Measurements from ENCODE around the gene GSN.

The GSN gene

DNA sequence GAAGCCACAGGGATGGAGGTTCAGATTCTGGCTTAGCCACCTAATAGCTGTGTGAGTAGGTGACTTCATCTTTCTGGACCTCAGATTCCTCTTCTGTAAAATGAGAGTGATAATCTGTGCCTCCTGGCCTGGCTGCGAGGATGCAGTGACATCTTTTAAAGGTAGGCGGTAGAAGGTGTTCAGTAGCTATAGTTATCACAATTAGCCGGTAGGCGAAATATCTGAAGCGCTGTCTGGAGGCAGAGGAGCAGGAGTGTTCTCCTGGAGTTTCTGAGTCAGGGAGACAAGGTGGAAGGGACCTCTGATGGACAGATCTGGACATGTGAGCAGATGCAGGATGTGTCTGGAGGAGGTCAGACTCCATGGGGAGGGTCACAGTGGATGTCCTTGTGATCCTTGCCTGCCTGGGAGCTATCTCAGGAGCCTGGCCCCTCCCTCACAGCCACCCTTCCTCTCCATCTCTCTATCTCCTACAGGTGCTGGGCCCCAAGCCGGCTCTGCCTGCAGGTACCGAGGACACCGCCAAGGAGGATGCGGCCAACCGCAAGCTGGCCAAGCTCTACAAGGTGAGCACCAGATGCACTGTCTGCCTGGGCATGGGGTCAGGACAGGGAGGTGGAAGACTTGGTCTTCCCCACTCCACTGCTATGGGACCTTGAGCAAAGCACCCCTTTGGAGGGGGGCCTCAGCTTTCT lies 45.6 kb downstream of the GSN start:
- Histone ChIP-seq H3K9ac (ENCODE audit: low read depth, low read length) (no peak overlapping the region), H3K4me3 (ENCODE audit: low read length) (no peak overlapping the region), H3K27ac (ENCODE audit: low read length) (no peak overlapping the region), H3K9me3 (ENCODE audit: insufficient read depth, low read depth, low read length) (no peaks in the 10 kb centered on the region), H3K36me3 (ENCODE audit: insufficient read depth, low read depth, low read length) (peaks cover 14% of the 10 kb centered on the region), H3K4me1 (ENCODE audit: insufficient read depth, low read length) (no peaks in the 10 kb centered on the region), H3K27me3 (ENCODE audit: insufficient read depth, low read length) (no peaks in the 10 kb centered on the region)

DNA sequence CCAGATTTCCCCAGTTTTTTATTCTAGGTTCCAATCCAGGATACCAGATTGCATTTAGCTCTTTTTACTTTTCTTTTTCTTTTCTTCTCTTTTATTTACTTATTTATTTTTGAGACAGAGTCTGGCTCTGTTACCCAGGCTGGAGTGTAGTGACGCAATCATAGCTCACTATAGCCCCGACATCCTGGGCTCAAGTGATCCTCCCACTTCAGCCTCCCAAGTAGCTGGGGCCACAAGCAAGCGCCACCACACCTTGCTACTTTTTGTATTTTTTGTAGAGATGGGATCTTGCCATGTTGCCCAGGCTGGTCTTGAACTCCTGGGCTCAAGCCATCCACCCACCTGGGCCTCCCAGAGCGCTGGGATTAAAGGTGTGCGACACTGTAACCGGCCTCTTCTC lies 48.4 kb downstream of the GSN start:
- Histone ChIP-seq H3K9ac (ENCODE audit: low read depth, low read length) (no peak overlapping the region), H3K4me1 (ENCODE audit: insufficient read depth, low read length) (no peaks in the 10 kb centered on the region), H3K36me3 (ENCODE audit: insufficient read depth, low read depth, low read length) (peaks cover 18% of the 10 kb centered on the region), H3K4me3 (ENCODE audit: low read length) (no peak overlapping the region), H3K9me3 (ENCODE audit: insufficient read depth, low read depth, low read length) (no peaks in the 10 kb centered on the region), H3K27ac (ENCODE audit: low read length) (no peak overlapping the region), H3K27me3 (ENCODE audit: insufficient read depth, low read length) (no peaks in the 10 kb centered on the region)

DNA sequence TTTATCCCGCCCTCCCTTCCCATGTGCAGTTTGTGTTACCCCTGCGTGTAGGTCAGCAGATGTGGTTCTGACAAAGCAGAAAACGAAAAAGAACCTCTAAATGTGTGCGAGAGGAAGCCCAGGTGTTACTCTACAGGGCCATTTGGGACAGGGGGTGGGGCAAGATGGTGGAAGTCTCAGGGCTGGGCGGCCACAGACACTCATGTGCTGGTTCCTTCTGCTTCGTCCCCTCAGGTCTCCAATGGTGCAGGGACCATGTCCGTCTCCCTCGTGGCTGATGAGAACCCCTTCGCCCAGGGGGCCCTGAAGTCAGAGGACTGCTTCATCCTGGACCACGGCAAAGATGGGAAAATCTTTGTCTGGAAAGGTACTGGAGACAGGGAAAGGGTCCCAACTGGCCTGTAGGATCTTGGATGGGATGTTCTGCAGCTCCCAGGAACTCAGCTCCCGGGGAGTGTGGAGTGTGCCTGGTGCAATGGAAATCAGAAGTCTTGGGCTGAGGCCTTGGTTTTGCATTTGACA lies 49.0 kb downstream of the GSN start:
- no peak overlapping the region for H3K9ac ChIP-seq (ENCODE audit: low read depth, low read length)
- peaks cover 19% of the 10 kb centered on the region for H3K36me3 ChIP-seq (ENCODE audit: insufficient read depth, low read depth, low read length)
- H3K4me1 ChIP-seq (ENCODE audit: insufficient read depth, low read length): no peaks in the 10 kb centered on the region
- no peak overlapping the region for H3K4me3 ChIP-seq (ENCODE audit: low read length)
- H3K9me3 ChIP-seq (ENCODE audit: insufficient read depth, low read depth, low read length): no peaks in the 10 kb centered on the region
- no peaks in the 10 kb centered on the region for H3K27me3 ChIP-seq (ENCODE audit: insufficient read depth, low read length)
- H3K27ac ChIP-seq (ENCODE audit: low read length): no peak overlapping the region

DNA sequence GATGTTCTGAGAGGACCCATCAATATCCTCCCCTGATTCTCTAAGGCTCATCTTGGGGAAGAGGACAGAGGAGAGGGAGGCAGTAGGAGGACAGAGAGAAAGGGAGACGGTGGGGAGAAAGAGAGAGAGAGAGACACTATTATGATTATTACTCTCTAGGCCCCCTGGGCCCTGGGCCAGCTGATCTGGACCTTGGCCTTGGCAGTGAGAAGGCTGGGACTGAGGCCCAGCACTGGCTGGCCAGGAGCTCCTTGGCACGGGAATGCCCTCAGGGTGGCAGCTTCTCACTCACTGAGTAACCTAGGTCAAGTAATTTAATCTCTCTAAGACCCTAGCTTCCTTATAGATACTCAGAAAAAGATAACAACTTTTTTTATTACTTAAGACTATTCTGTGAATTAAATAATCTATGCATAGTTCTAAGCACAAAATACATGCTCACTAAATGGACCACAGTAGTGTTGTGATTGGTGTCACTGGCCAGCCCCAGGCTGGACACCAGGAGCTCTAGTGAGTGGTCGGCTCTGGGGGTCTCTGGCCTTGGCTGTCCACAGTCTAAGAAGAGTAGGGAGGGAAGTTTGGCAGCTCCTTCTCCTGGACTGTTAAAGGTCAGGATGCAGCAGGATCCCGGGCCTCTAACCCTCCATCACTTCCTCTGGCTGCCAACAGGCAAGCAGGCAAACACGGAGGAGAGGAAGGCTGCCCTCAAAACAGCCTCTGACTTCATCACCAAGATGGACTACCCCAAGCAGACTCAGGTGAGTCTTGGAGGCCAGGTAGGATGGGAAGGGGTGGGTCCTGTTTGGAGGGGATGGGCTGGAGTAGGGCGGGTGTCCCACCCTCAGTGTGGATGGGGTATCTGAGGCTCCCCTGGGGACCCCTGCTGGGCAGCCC lies 50.0 kb downstream of the GSN start:
- Histone ChIP-seq H3K4me1 (ENCODE audit: insufficient read depth, low read length) (no peaks in the 10 kb centered on the region), H3K36me3 (ENCODE audit: insufficient read depth, low read depth, low read length) (peaks cover 26% of the 10 kb centered on the region), H3K27me3 (ENCODE audit: insufficient read depth, low read length) (no peaks in the 10 kb centered on the region), H3K9me3 (ENCODE audit: insufficient read depth, low read depth, low read length) (no peaks in the 10 kb centered on the region), H3K9ac (ENCODE audit: low read depth, low read length) (no peak overlapping the region), H3K4me3 (ENCODE audit: low read length) (no peak overlapping the region), H3K27ac (ENCODE audit: low read length) (no peak overlapping the region)

DNA sequence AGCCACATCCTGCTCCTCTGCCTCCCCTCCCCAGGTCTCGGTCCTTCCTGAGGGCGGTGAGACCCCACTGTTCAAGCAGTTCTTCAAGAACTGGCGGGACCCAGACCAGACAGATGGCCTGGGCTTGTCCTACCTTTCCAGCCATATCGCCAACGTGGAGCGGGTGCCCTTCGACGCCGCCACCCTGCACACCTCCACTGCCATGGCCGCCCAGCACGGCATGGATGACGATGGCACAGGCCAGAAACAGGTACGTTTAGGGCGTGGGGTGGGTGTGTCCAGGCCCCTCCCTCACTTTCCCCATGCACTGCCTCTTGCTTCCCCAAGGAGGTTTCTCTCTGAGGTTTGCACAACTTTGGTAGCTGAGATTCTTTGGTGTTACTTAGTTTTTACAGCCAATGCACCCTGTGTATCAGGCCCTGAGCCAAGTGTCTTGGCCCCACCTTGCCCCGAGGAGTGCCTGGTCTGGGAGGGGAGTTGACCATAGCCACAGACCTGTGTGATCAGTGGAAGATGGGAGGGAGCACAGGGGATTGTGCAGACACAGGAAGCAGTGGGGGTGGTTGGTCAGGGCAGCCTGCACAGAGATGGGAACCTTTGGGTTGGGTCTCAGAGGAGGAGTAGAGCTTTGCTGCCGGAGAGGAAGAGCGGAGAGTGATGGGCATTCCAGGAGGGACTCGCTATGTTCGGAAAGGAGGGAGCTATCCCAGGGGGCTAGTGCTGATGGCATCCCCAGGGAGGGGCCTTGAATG lies 50.8 kb downstream of the GSN start:
- no peak overlapping the region for H3K27ac ChIP-seq (ENCODE audit: low read length)
- no peaks in the 10 kb centered on the region for H3K9me3 ChIP-seq (ENCODE audit: insufficient read depth, low read depth, low read length)
- H3K9ac ChIP-seq (ENCODE audit: low read depth, low read length): no peak overlapping the region
- H3K4me3 ChIP-seq (ENCODE audit: low read length): no peak overlapping the region
- H3K4me1 ChIP-seq (ENCODE audit: insufficient read depth, low read length): no peaks in the 10 kb centered on the region
- H3K27me3 ChIP-seq (ENCODE audit: insufficient read depth, low read length): no peaks in the 10 kb centered on the region
- H3K36me3 ChIP-seq (ENCODE audit: insufficient read depth, low read depth, low read length): peaks cover 27% of the 10 kb centered on the region

DNA sequence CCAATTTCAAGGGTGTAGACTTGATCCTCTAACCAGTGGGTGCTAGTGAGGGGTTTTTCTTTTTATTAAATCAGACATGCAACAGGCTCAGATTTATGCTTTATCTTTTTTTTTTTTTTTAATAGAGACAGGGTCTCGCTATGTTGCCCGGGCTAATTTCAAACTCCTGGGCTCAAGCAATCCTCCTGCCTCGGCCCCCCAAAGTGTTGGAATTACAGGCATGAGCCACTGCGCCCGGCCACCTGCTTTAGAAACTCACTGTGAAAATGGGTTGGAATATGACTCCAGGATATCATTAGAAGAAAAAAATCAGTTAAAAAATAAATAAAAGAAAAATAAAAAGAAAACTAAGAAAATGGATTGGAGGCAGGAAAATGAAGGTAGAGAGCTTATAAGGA lies 51.4 kb downstream of the GSN start:
- Histone ChIP-seq H3K27ac (ENCODE audit: low read length) (no peak overlapping the region), H3K9me3 (ENCODE audit: insufficient read depth, low read depth, low read length) (no peaks in the 10 kb centered on the region), H3K36me3 (ENCODE audit: insufficient read depth, low read depth, low read length) (peaks cover 32% of the 10 kb centered on the region), H3K4me3 (ENCODE audit: low read length) (no peak overlapping the region), H3K27me3 (ENCODE audit: insufficient read depth, low read length) (no peaks in the 10 kb centered on the region), H3K4me1 (ENCODE audit: insufficient read depth, low read length) (no peaks in the 10 kb centered on the region), H3K9ac (ENCODE audit: low read depth, low read length) (no peak overlapping the region)

DNA sequence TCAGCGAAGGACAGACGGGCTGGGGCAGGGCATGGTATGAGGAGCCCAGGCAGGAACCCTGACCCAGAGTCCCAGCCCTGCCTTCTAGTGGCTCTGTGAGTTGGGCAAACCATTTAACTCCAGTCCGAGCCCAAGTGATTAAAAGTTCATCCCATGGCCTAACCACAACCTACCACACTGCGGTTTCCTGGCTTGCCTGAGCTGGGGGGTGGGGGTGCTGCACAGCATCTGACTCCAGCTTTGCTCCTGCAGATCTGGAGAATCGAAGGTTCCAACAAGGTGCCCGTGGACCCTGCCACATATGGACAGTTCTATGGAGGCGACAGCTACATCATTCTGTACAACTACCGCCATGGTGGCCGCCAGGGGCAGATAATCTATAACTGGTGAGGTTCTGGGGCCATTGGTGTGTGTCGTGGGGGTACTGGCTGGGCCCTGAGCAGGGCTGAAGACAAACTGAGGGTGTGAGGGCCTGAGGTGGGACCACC lies 53.1 kb downstream of the GSN start:
- Histone ChIP-seq H3K9ac (ENCODE audit: low read depth, low read length) (no peak overlapping the region), H3K4me3 (ENCODE audit: low read length) (no peak overlapping the region), H3K9me3 (ENCODE audit: insufficient read depth, low read depth, low read length) (no peaks in the 10 kb centered on the region), H3K36me3 (ENCODE audit: insufficient read depth, low read depth, low read length) (peaks cover 45% of the 10 kb centered on the region), H3K27me3 (ENCODE audit: insufficient read depth, low read length) (no peaks in the 10 kb centered on the region), H3K27ac (ENCODE audit: low read length) (no peak overlapping the region), H3K4me1 (ENCODE audit: insufficient read depth, low read length) (no peaks in the 10 kb centered on the region)

DNA sequence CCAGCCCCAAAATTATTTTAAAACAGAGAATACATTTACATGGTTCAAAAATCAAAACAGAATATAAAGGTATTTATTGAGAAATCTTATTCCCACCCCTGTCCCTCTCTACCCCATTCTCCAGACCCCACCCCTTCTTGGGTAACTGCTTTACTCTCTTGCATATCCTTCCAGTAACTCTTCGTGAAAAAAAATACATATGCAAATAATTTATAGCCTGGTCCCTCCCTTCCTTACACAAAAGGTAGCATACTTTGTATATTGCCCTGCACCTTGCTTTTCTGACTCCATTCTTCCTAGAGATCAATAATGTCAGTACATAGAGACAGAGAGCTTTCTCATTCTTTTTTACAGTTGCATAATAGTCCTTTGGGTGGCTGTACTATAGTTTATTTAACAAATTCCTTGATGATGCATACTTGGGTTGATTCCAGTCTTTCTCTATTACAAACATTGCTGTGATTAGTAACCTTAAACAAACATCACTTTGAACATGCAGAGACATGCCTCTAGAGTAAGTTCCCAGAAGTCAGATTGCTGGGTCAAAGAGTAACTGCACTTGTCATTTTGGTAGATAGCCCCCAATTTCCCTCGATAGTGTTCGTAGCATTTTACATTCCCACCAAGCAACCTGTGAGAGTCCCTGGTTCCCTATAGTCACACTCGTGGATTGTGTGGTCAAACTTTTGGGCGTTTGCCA lies 54.2 kb downstream of the GSN start:
- Histone ChIP-seq H3K36me3 (ENCODE audit: insufficient read depth, low read depth, low read length) (peaks cover 47% of the 10 kb centered on the region), H3K4me1 (ENCODE audit: insufficient read depth, low read length) (no peaks in the 10 kb centered on the region), H3K9me3 (ENCODE audit: insufficient read depth, low read depth, low read length) (no peaks in the 10 kb centered on the region), H3K4me3 (ENCODE audit: low read length) (no peak overlapping the region), H3K27ac (ENCODE audit: low read length) (no peak overlapping the region), H3K27me3 (ENCODE audit: insufficient read depth, low read length) (no peaks in the 10 kb centered on the region), H3K9ac (ENCODE audit: low read depth, low read length) (no peak overlapping the region)

DNA sequence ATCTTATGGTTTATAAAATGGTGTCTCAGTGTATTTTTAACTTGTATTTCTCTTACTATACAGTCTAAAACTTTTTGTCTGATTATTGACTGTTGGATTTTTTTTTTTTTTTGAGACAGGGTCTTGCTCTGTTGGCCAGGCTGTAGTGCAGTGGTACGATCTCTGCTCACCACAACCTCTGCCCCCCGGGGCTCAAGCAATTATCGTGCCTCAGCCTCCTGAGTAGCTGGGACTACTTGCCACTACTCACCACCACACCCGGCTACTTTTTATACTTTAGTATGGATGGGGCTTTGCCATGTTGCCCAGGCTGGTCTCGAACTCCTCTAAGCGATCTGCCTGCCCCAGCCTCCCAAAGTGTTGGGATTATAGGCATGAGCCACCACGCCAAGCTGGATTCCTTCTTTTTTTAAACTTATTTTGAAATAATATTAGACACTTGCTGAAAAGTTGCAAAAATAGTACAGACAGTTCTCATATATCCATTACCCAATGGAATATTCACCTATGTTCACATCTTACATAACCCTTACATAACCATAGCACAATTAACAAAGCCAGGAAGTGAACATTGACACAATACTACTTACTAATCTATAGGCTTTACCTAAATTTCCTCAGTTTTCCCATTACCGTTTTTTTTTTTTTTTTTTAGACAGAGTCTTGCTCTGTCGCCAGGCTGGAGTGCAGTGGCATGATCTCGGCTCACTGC lies 54.9 kb downstream of the GSN start:
- no peaks in the 10 kb centered on the region for H3K4me1 ChIP-seq (ENCODE audit: insufficient read depth, low read length)
- no peak overlapping the region for H3K27ac ChIP-seq (ENCODE audit: low read length)
- peaks cover 45% of the 10 kb centered on the region for H3K36me3 ChIP-seq (ENCODE audit: insufficient read depth, low read depth, low read length)
- no peak overlapping the region for H3K9ac ChIP-seq (ENCODE audit: low read depth, low read length)
- H3K27me3 ChIP-seq (ENCODE audit: insufficient read depth, low read length): no peaks in the 10 kb centered on the region
- no peak overlapping the region for H3K4me3 ChIP-seq (ENCODE audit: low read length)
- H3K9me3 ChIP-seq (ENCODE audit: insufficient read depth, low read depth, low read length): no peaks in the 10 kb centered on the region

DNA sequence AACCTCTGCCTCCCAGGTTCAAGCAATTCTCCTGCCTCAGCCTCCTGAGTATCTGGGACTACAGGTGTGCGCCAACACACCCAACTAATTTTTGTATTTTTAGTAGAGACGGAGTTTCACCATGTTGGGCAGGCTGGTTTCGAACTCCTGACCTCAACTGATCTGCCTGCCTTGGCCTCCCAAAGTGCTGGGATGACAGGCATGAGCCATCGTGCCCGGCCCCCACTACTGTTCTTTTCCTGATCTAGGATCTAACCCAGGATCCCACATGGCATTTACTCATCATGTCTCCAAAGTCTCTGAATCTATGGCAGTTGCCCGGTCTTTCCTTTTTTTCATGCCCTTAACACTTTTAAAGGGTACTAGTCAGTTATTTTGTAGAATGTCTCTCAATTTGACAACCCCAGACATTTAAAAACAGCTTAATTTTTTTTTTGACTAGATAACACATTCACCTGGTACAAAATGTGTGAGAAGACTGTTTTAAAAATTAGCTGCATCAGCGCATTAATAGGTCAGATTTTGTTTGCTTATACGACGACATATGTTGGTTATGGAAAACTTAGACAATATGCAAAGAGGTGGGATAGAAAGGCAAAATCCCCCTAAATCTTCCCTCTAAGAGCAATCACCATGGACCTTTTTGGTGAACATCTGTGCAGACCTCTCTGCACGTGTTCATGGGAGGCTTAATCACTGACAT lies 55.6 kb downstream of the GSN start:
- H3K27me3 ChIP-seq (ENCODE audit: insufficient read depth, low read length): no peaks in the 10 kb centered on the region
- H3K4me1 ChIP-seq (ENCODE audit: insufficient read depth, low read length): no peaks in the 10 kb centered on the region
- no peak overlapping the region for H3K27ac ChIP-seq (ENCODE audit: low read length)
- H3K9ac ChIP-seq (ENCODE audit: low read depth, low read length): no peak overlapping the region
- peaks cover 49% of the 10 kb centered on the region for H3K36me3 ChIP-seq (ENCODE audit: insufficient read depth, low read depth, low read length)
- no peak overlapping the region for H3K4me3 ChIP-seq (ENCODE audit: low read length)
- H3K9me3 ChIP-seq (ENCODE audit: insufficient read depth, low read depth, low read length): no peaks in the 10 kb centered on the region

All from iPS-20b (cell line).